RCC 7860 (cell line): ENCODE measurements around the gene RNF17.
"Not testable (repeated sequence)": the region's sequence is repeated elsewhere in the genome, so short reads cannot be mapped to it uniquely, and the experiment has no call there.

ENCODE experiments used
- DNase-seq: peaks from one replicate; pipeline ENCODE4 v3.0.0-alpha.2; 2015; ENCODE audit warnings: low spot score
- FAIRE-seq: peaks from 2 replicates; lab custom pipeline; 2012; peaks lifted over from hg19 to GRCh38; lab: Jason Lieb, UNC

RNF17 gene

GRCh38 chr13:24744247-24744646 lies 19.7 kb upstream of the RNF17 start:
- no peak for DNase-seq
- no peak for FAIRE-seq

- FAIRE-seq (no peak), DNase-seq (no peak)
These were observed 18.5 kb upstream of the RNF17 start for GRCh38 chr13:24745516-24745860.

GRCh38 chr13:24745861-24746617 lies 17.9 kb upstream of the RNF17 start:
- no peak for FAIRE-seq
- DNase-seq = no peak

GRCh38 chr13:24746618-24747247 lies 17.2 kb upstream of the RNF17 start:
- no peak for FAIRE-seq
- no peak for DNase-seq

- FAIRE-seq (no peak), DNase-seq (no peak)
These were observed 16.5 kb upstream of the RNF17 start for GRCh38 chr13:24747248-24748060.

- no peak for FAIRE-seq
These were observed 15.9 kb upstream of the RNF17 start for GRCh38 chr13:24748061-24748400.

GRCh38 chr13:24759197-24759596 lies 4.8 kb upstream of the RNF17 start:
- DNase-seq = no peak
- FAIRE-seq = no peak

More at GRCh38 chr13:24748061-24748400, 15.9 kb upstream of the RNF17 start:
- DNase-seq = no peak

GRCh38 chr13:24764276-24764630 lies 284 bp downstream of the RNF17 start:
- DNase-seq = no peak
- no peak for FAIRE-seq

GRCh38 chr13:24777171-24777570 lies 13.2 kb downstream of the RNF17 start:
- FAIRE-seq (no peak), DNase-seq (no peak)

- no peak for DNase-seq
- no peak for FAIRE-seq
These were observed 20.4 kb downstream of the RNF17 start for GRCh38 chr13:24784319-24784718.

GRCh38 chr13:24788538-24788937 lies 24.6 kb downstream of the RNF17 start:
- DNase-seq (no peak), FAIRE-seq (no peak)

- FAIRE-seq (no peak), DNase-seq (peak; percentile 6)
These were observed 38.1 kb downstream of the RNF17 start for GRCh38 chr13:24802074-24802473.

- no peak for DNase-seq
- FAIRE-seq = no peak
These were observed 57.2 kb downstream of the RNF17 start for GRCh38 chr13:24821207-24821606.

- no peak for FAIRE-seq
These were observed 58.7 kb downstream of the RNF17 start for GRCh38 chr13:24822640-24823039.

GRCh38 chr13:24823122-24823710 lies 59.2 kb downstream of the RNF17 start:
- FAIRE-seq, DNase-seq: not testable (repeated sequence)

More at GRCh38 chr13:24822640-24823039, 58.7 kb downstream of the RNF17 start:
- DNase-seq = no peak

- FAIRE-seq (no peak), DNase-seq (no peak)
These were observed 63.8 kb downstream of the RNF17 start for GRCh38 chr13:24827799-24828198.

- no peak for FAIRE-seq
These were observed 71.0 kb downstream of the RNF17 start for GRCh38 chr13:24834902-24835510.

GRCh38 chr13:24837528-24837927 lies 73.6 kb downstream of the RNF17 start:
- not testable (repeated sequence) for FAIRE-seq, DNase-seq

More at GRCh38 chr13:24834902-24835510, 71.0 kb downstream of the RNF17 start:
- DNase-seq = no peak

- peak; percentile 33 for DNase-seq
- FAIRE-seq = peak; percentile 4
These were observed 78.7 kb downstream of the RNF17 start for GRCh38 chr13:24842549-24843274.

- DNase-seq = no peak
- FAIRE-seq = no peak
These were observed 87.6 kb downstream of the RNF17 start for GRCh38 chr13:24851546-24851945.
